Mammary epithelial cell (primary cell): ENCODE results near the gene TAPBPL.
"Not testable (repeated sequence)": the region's sequence is repeated elsewhere in the genome, so short reads cannot be mapped to it uniquely, and the experiment has no call there.

Experiments used
- EZH2 ChIP-seq: IDR thresholded peaks from 2 replicates; pipeline ENCODE4 v1.6.1; 2012; ENCODE audit warnings: low read length, inconsistent platforms, borderline replicate concordance
- TF ChIP-seq, protein P1 (sequence below), 2 donors: IDR thresholded peaks in 1 of 2; conservative IDR thresholded peaks in 1 of 2; 2 replicates each; pipeline ENCODE4 v1.5.1; 2011 to 2012; ENCODE audit warnings: inconsistent platforms in 2 of 2, low read length in 2 of 2, mild to moderate bottlenecking in 2 of 2, control low read depth in 1 of 2, low read depth in 1 of 2; ENCODE audit not compliant: insufficient read depth in 1 of 2; ENCODE audit errors: extremely low read depth in 1 of 2

DNA sequence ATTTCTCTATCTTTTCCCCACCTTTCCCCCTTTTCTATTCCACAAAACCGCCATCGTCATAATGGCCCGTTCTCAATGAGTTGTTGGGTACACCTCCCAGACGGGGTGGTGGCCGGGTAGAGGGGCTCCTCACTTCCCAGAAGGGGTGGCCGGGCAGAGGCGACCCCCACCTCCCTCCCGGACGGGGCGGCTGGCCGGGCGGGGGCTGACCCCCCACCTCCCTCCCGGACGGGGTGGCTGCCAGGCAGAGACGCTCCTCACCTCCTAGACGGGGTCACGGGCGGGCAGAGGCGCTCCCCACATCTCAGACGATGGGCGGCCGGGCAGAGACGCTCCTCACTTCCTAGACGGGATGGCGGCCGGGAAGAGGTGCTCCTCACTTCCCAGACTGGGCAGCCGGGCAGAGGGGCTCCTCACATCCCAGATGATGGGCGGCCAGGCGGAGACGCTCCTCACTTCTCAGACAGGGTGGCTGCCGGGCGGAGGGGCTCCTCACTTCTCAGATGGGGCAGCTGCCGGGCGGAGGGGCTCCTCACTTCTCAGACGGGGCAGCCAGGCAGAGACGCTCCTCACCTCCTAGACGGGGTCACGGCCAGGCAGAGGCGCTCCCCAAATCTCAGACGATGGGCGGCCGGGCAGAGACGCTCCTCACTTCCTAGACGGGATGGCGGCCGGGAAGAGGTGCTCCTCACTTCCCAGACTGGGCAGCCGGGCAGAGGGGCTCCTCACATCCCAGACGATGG, 23.6 kb downstream of the TAPBPL start:
- TF ChIP-seq, protein P1, sequence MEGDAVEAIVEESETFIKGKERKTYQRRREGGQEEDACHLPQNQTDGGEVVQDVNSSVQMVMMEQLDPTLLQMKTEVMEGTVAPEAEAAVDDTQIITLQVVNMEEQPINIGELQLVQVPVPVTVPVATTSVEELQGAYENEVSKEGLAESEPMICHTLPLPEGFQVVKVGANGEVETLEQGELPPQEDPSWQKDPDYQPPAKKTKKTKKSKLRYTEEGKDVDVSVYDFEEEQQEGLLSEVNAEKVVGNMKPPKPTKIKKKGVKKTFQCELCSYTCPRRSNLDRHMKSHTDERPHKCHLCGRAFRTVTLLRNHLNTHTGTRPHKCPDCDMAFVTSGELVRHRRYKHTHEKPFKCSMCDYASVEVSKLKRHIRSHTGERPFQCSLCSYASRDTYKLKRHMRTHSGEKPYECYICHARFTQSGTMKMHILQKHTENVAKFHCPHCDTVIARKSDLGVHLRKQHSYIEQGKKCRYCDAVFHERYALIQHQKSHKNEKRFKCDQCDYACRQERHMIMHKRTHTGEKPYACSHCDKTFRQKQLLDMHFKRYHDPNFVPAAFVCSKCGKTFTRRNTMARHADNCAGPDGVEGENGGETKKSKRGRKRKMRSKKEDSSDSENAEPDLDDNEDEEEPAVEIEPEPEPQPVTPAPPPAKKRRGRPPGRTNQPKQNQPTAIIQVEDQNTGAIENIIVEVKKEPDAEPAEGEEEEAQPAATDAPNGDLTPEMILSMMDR (conservative IDR thresholded peaks at IDR 0.05 in 1 of 2, IDR thresholded peaks at IDR 0.05 in 1 of 2; ENCODE audit: extremely low read depth in 1 of 2, insufficient read depth in 1 of 2, low read depth in 1 of 2, low read length in 2 of 2), result not testable (repeated sequence)
- TF ChIP-seq EZH2, result not testable (repeated sequence)
